GM12878 (cell line): Measurements from ENCODE around the gene ANKRD62. TPM values are rescaled to one million over a fixed set of nuclear protein-coding genes. Genes with fewer than 3 reads are reported as not detected.

Source experiments
- GATAD2B ChIP-seq: fragments of 450-650 bp; conservative IDR thresholded peaks from 2 replicates; pipeline ENCODE4 v1.6.1; 2017; ENCODE audit warnings: low read depth, mild to moderate bottlenecking, moderate library complexity
- RELA ChIP-seq: fragments of 450-650 bp; IDR thresholded peaks from 2 replicates; pipeline ENCODE4 v1.8.0; 2014; ENCODE audit warnings: borderline replicate concordance; ENCODE audit not compliant: partially characterized antibody
- polyA plus RNA-seq, 11 experiments: library from polyadenylated mRNA; depleted of rRNA in 4 of 11; unstranded in 6 of 11; stranded (reverse) in 5 of 11; fragments of >200 nt; fragmentation: Nextera tagmentation in 4 of 11; fragmentation: Illumina TruSeq in 1 of 11; extraction: Ambion mirVana in 4 of 11; extraction: Trizol in 1 of 11; gene quantifications; 1 replicate in 1 of 11; 2 replicates in 10 of 11; pipeline versions ENCODE4 v1.2.1 to v1.2.3, GENCODE V29; 2011 to 2016; ENCODE audit warnings: inconsistent platforms in 2 of 11, missing spikeins in 2 of 11, low read depth in 1 of 11
- total RNA-seq, 4 experiments: library from RNA; depleted of rRNA in 3 of 4; stranded (reverse); fragments of >200 nt in 3 of 4; fragmentation: Illumina TruSeq in 1 of 4; extraction: Trizol in 1 of 4; gene quantifications; 2 replicates each; pipeline versions ENCODE4 v1.2.1 to v1.2.3, GENCODE V29; 2013 to 2021
- TF ChIP-seq, protein P1 (sequence below): fragments of 150-350 bp; IDR thresholded peaks from 2 replicates; pipeline ENCODE4 v1.6.1; 2016; ENCODE audit warnings: low read depth, low read length
- TF ChIP-seq, protein P2 (sequence below): IDR thresholded peaks from 2 replicates; pipeline ENCODE4 v1.6.1; 2011; ENCODE audit warnings: mild to moderate bottlenecking, low read depth, low read length, moderate library complexity; ENCODE audit not compliant: insufficient replicate concordance
- TF ChIP-seq, protein P3 (sequence below): fragments of 450-650 bp; IDR thresholded peaks from 2 replicates; pipeline ENCODE4 v1.6.1; 2017; ENCODE audit warnings: mild to moderate bottlenecking, moderate library complexity

Gene ANKRD62
- total and polyA plus RNA-seq, 10 of the 15 experiments (the other 5 are each of a cell fraction or from before 2014, with no cell fraction given), result not detected

DNA sequence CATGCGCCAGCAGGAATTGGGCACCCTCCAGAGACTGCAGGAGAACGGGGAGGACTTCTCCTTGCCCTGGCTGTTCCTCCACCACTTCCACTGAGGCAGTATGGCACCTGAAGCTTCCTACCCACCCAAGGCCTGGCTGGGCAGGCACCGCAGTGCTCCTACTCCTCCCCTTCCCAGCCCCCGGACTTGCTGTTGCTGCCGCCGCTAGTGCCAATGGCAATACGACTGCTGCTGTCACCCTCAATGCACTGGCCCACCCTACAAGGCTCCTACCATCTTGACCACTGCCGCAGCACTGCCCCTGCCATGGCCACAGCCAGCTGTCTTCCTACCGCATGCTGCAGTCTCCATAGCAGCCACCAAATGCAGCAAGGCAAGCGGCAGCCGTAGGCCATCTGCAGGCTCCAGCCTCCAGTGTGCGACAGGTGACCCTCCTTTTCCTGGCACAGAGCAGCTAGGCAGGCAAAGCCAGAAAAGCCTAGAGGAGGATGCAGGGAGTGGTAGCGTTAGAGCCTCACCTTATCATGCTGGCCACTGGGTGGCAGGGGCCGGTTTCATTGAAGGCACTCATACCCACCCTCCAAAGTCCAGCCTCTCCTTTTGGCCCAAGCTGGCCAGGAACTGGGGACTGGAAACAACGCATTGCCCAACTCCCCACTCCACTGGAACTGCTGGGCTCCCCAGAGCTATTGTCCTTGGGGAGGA lies 47.4 kb upstream of the ANKRD62 start (continued):
- TF ChIP-seq, protein P1, sequence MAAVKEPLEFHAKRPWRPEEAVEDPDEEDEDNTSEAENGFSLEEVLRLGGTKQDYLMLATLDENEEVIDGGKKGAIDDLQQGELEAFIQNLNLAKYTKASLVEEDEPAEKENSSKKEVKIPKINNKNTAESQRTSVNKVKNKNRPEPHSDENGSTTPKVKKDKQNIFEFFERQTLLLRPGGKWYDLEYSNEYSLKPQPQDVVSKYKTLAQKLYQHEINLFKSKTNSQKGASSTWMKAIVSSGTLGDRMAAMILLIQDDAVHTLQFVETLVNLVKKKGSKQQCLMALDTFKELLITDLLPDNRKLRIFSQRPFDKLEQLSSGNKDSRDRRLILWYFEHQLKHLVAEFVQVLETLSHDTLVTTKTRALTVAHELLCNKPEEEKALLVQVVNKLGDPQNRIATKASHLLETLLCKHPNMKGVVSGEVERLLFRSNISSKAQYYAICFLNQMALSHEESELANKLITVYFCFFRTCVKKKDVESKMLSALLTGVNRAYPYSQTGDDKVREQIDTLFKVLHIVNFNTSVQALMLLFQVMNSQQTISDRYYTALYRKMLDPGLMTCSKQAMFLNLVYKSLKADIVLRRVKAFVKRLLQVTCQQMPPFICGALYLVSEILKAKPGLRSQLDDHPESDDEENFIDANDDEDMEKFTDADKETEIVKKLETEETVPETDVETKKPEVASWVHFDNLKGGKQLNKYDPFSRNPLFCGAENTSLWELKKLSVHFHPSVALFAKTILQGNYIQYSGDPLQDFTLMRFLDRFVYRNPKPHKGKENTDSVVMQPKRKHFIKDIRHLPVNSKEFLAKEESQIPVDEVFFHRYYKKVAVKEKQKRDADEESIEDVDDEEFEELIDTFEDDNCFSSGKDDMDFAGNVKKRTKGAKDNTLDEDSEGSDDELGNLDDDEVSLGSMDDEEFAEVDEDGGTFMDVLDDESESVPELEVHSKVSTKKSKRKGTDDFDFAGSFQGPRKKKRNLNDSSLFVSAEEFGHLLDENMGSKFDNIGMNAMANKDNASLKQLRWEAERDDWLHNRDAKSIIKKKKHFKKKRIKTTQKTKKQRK, result no peak
- TF ChIP-seq, protein P2, sequence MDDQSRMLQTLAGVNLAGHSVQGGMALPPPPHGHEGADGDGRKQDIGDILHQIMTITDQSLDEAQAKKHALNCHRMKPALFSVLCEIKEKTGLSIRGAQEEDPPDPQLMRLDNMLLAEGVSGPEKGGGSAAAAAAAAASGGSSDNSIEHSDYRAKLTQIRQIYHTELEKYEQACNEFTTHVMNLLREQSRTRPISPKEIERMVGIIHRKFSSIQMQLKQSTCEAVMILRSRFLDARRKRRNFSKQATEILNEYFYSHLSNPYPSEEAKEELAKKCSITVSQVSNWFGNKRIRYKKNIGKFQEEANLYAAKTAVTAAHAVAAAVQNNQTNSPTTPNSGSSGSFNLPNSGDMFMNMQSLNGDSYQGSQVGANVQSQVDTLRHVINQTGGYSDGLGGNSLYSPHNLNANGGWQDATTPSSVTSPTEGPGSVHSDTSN, result no peak
- TF ChIP-seq GATAD2B, result no peak
- TF ChIP-seq, protein P3, sequence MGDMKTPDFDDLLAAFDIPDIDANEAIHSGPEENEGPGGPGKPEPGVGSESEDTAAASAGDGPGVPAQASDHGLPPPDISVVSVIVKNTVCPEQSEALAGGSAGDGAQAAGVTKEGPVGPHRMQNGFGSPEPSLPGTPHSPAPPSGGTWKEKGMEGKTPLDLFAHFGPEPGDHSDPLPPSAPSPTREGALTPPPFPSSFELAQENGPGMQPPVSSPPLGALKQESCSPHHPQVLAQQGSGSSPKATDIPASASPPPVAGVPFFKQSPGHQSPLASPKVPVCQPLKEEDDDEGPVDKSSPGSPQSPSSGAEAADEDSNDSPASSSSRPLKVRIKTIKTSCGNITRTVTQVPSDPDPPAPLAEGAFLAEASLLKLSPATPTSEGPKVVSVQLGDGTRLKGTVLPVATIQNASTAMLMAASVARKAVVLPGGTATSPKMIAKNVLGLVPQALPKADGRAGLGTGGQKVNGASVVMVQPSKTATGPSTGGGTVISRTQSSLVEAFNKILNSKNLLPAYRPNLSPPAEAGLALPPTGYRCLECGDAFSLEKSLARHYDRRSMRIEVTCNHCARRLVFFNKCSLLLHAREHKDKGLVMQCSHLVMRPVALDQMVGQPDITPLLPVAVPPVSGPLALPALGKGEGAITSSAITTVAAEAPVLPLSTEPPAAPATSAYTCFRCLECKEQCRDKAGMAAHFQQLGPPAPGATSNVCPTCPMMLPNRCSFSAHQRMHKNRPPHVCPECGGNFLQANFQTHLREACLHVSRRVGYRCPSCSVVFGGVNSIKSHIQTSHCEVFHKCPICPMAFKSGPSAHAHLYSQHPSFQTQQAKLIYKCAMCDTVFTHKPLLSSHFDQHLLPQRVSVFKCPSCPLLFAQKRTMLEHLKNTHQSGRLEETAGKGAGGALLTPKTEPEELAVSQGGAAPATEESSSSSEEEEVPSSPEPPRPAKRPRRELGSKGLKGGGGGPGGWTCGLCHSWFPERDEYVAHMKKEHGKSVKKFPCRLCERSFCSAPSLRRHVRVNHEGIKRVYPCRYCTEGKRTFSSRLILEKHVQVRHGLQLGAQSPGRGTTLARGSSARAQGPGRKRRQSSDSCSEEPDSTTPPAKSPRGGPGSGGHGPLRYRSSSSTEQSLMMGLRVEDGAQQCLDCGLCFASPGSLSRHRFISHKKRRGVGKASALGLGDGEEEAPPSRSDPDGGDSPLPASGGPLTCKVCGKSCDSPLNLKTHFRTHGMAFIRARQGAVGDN, result no peak
- TF ChIP-seq RELA, result no peak
